ENCODE results near the gene ATP13A5. TPM values are rescaled to one million over a fixed set of nuclear protein-coding genes. Genes with fewer than 3 reads are reported as not detected.

ATP13A5 gene
- total and polyA plus RNA-seq, 2 of the 8 experiments (the other 6 are each of a cell fraction or from before 2014, with no cell fraction given): not detected

GRCh38 chr3:193377591-193377990 is 962 bp downstream of the ATP13A5 start:
- no peaks in the 10 kb centered on the region; the same call in 1 of the 2 replicates for H3K23me2 ChIP-seq (ENCODE audit: low read depth, low read length)
- TF ChIP-seq YY1 (IDR thresholded peaks at IDR 0.05; ENCODE audit: low read depth, low read length) (no peak), RBBP5 (IDR thresholded peaks at IDR 0.05; ENCODE audit: borderline replicate concordance, low read depth, low read length) (no peak), FOSL1 (IDR thresholded peaks at IDR 0.05; ENCODE audit: insufficient read depth, low read depth, low read length) (no peak), TAF1 (IDR thresholded peaks at IDR 0.05; ENCODE audit: low read depth, low read length) (no peak), RFX5 (IDR thresholded peaks at IDR 0.05; ENCODE audit: borderline replicate concordance, low read depth, low read length) (no peak), BRCA1 (IDR thresholded peaks at IDR 0.05; ENCODE audit: low read depth, low read length) (no peak), TBP (IDR thresholded peaks at IDR 0.05; ENCODE audit: low read depth, low read length) (no peak), BCL11A (IDR thresholded peaks at IDR 0.05; ENCODE audit: low read depth in 2 of 2, low read length in 2 of 2) (no peak)
- FAIRE-seq: no peak

More at GRCh38 chr3:193377591-193377990, 962 bp downstream of the ATP13A5 start:
- Histone ChIP-seq H3K4me2 (ENCODE audit: insufficient read depth in 1 of 2, low read depth in 2 of 2, low read length in 2 of 2) (no peak overlapping the region), H3K14ac (ENCODE audit: insufficient read length) (no peak overlapping the region), H4K5ac (ENCODE audit: insufficient read length, low read depth, low read length) (no peak overlapping the region), H3K27ac (ENCODE audit: low read depth, low read length) (no peak overlapping the region), H4K8ac (ENCODE audit: extremely low read depth, insufficient read depth, low read length) (no peak overlapping the region), H2AK5ac (ENCODE audit: low read depth, low read length) (no peak overlapping the region), H3K79me1 (ENCODE audit: low read depth, low read length) (no peaks in the 10 kb centered on the region), H3K4me1 (replicated peaks in 1 of 4; ENCODE audit: control insufficient read depth in 3 of 4, insufficient read depth in 4 of 4, low read length in 3 of 4) (peaks cover 0 to 7% (median 6%) of the 10 kb centered on the region in 4 experiments; a peak in 5 of 7 replicates), H3K36me3 (ENCODE audit: control insufficient read depth in 2 of 4, insufficient read depth in 4 of 4, low read length in 3 of 4) (no peaks in the 10 kb centered on the region), H3K23ac (ENCODE audit: insufficient read length) (no peak overlapping the region), H3K4me3 (ENCODE audit: extremely low read depth in 1 of 4, insufficient read depth in 2 of 4, low read depth in 3 of 4, low read length in 4 of 4) (no peak overlapping the region), H2BK12ac (ENCODE audit: low read depth, low read length) (no peak overlapping the region), H2AFZ (ENCODE audit: low read length) (no peak overlapping the region), H3K9ac (replicated peaks in 1 of 4; ENCODE audit: extremely low read depth in 1 of 4, low read depth in 3 of 4, low read length in 3 of 4) (no peak overlapping the region), H2BK120ac (replicated peaks; ENCODE audit: low read depth, low read length) (no peak overlapping the region), H2BK20ac (ENCODE audit: low read length) (no peak overlapping the region), H3K9me3 (ENCODE audit: insufficient read depth in 2 of 2, low read depth in 1 of 2, low read length in 1 of 2) (no peaks in the 10 kb centered on the region), H4K20me1 (replicated peaks in 1 of 2; ENCODE audit: control insufficient read depth in 1 of 2, insufficient read depth in 2 of 2, low read length in 2 of 2) (no peaks in the 10 kb centered on the region), H3K56ac (replicated peaks; ENCODE audit: insufficient read length, low read depth, low read length) (no peak overlapping the region), H2BK5ac (ENCODE audit: low read depth, low read length) (no peak overlapping the region), H3K4ac (replicated peaks; ENCODE audit: insufficient read length, low read depth, low read length) (no peak overlapping the region), H3K18ac (ENCODE audit: extremely low read depth, low read length) (no peak overlapping the region), H4K91ac (replicated peaks; ENCODE audit: insufficient read length, low read length) (no peak overlapping the region), H3K27me3 (replicated peaks in 1 of 4; ENCODE audit: control insufficient read depth in 3 of 4, extremely low read depth in 1 of 4, insufficient read depth in 3 of 4, low read length in 3 of 4) (no peaks in the 10 kb centered on the region), H3K79me2 (ENCODE audit: control insufficient read depth in 1 of 2, insufficient read depth in 2 of 2, low read length in 2 of 2) (no peaks in the 10 kb centered on the region), H2BK15ac (ENCODE audit: low read length) (no peak overlapping the region)
- DNase-seq (ENCODE audit: low read depth in 1 of 2, low spot score in 2 of 2): peak in 1 of 2 experiments; percentile 38
- POLR2A ChIA-PET (ENCODE audit: partially characterized antibody): no interaction called here
- CTCF ChIA-PET (ENCODE audit: partially characterized antibody): interaction anchor here (1.0 kb wide), 1 partner anchor 20 kb away, joined by 3 read pairs; no protein-coding TSS in a partner anchor
- 96% methylated on average over 2 of the region's 2 CpGs; no CpG with 5 or more reads in 1 of the 2 experiments for WGBS, 2 experiments (ENCODE audit: extremely low coverage in 1 of 2, insufficient coverage in 1 of 2, insufficient read length in 1 of 2, insufficient replicate concordance in 2 of 2, low coverage in 1 of 2, low lambda C conversion rate in 2 of 2, missing lambda C conversion rate in 1 of 2)
